ENCODE data around the gene CAMSAP1.

DNA sequence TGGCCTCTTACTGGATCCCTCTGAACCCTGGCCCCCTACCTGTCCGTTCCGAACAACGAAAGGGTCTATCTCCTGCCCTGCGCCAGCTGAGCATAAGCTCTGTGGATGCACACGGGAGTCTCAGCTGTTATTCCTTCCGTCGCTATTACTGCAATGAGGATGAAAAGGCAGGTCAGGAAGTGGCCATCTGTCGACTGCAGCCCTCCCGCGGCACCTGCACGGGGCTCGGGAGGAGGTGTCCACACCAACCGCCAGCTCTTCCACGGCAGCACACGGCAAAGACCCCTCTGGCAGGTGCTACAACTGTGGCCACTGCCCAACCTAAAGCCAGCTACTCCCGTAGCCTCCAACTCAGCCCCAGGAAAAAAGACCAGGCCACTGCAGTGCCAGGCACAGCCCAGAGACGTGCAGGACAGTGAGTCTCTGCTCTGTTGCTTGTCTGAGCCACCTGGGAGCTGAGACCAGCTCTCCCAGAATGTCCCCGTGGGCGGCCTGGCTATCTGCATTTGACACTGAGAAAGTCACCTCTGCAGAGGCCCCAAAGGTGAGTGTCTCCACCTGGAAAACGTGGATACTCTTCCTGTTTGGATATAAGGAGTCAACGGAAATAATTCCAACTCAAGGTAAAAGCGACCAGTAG, 19.1 kb downstream of the CAMSAP1 start:
- TF ChIP-seq, protein P1, sequence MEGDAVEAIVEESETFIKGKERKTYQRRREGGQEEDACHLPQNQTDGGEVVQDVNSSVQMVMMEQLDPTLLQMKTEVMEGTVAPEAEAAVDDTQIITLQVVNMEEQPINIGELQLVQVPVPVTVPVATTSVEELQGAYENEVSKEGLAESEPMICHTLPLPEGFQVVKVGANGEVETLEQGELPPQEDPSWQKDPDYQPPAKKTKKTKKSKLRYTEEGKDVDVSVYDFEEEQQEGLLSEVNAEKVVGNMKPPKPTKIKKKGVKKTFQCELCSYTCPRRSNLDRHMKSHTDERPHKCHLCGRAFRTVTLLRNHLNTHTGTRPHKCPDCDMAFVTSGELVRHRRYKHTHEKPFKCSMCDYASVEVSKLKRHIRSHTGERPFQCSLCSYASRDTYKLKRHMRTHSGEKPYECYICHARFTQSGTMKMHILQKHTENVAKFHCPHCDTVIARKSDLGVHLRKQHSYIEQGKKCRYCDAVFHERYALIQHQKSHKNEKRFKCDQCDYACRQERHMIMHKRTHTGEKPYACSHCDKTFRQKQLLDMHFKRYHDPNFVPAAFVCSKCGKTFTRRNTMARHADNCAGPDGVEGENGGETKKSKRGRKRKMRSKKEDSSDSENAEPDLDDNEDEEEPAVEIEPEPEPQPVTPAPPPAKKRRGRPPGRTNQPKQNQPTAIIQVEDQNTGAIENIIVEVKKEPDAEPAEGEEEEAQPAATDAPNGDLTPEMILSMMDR (IDR thresholded peaks at IDR 0.05), result no peak
- TF ChIP-seq POLR2A (IDR thresholded peaks at IDR 0.05), result no peak
